GM12891 (cell line): ENCODE results near the gene AMMECR1L.

Experiments
- PAX5 ChIP-seq: IDR thresholded peaks from 2 replicates; pipeline ENCODE4 v1.6.1; 2011; ENCODE audit warnings: low read length, moderate library complexity, mild to moderate bottlenecking; ENCODE audit not compliant: insufficient read depth, severe bottlenecking
- POLR2A ChIP-seq: IDR thresholded peaks from 2 replicates; pipeline ENCODE4 v1.6.1; 2011; ENCODE audit warnings: low read depth, low read length, control low read depth
- POLR2AphosphoS5 ChIP-seq: IDR thresholded peaks from 2 replicates; pipeline ENCODE4 v1.6.1; 2011; ENCODE audit warnings: low read depth, low read length, control low read depth
- POU2F2 ChIP-seq: IDR thresholded peaks from 2 replicates; pipeline ENCODE4 v1.6.1; 2011; ENCODE audit warnings: low read depth, mild to moderate bottlenecking, control low read depth, low read length, moderate library complexity
- TAF1 ChIP-seq: IDR thresholded peaks from 2 replicates; pipeline ENCODE4 v1.6.1; 2011; ENCODE audit warnings: low read depth, low read length, control low read depth

DNA sequence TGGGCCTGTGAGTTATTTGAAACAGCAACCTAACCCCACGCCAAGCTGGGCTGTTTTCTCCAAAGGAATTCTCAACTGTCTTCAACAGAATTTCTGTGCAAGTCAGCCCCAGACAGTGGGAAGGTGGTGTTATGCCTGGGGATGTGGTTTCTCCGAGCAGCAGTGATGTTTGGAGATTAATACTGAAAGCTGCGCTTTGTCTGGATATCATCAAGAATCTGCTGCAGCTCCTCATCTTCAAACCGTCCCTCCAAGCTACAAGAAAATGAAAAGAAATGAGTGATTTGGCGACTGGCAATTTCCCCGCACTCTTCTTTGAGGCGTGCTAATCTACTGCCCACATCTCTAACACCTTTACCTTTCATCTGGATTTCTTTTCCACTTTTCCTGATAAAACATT is 37.8 kb downstream of the AMMECR1L start:
- TF ChIP-seq POLR2AphosphoS5, result no peak
- no peak for TF ChIP-seq POLR2A
- no peak for TF ChIP-seq TAF1
- TF ChIP-seq PAX5, result no peak
- TF ChIP-seq POU2F2, result no peak
